Transverse colon (tissue), 4 donors: ENCODE results near the gene NKD2. TPM values are rescaled to one million over a fixed set of nuclear protein-coding genes. Genes with fewer than 3 reads are reported as not detected.

Experiments used
- DNase-seq: peaks from one replicate; pipeline ENCODE4 v3.0.0-alpha.2; 2019
- H3K27ac ChIP-seq, 4 donors: fragments of 200-600 bp; sonication (generic); 2 replicates each; pipeline ENCODE4 v1.5.1; 2016 to 2018; ENCODE audit warnings: inconsistent platforms in 4 of 4
- H3K27me3 ChIP-seq: fragments of 200-600 bp; sonication (generic); 2 replicates; pipeline ENCODE4 v1.5.1; 2017; ENCODE audit warnings: inconsistent platforms
- H3K36me3 ChIP-seq, 4 donors: fragments of 200-600 bp; sonication (generic); 2 replicates each; pipeline ENCODE4 v1.5.1; 2017 to 2019; ENCODE audit warnings: inconsistent platforms in 4 of 4
- H3K4me1 ChIP-seq, 4 donors: fragments of 200-600 bp; sonication (generic); 2 replicates each; pipeline ENCODE4 v1.5.1; 2017 to 2020; ENCODE audit warnings: inconsistent platforms in 4 of 4
- H3K4me3 ChIP-seq, 4 donors: fragments of 200-600 bp; sonication (generic); 1 replicate in 1 of 4; 2 replicates in 3 of 4; pipeline versions ENCODE4 v1.5.1 to v1.6.1; 2017 to 2019; ENCODE audit warnings: inconsistent platforms in 4 of 4
- H3K9me3 ChIP-seq, 2 donors: fragments of 200-600 bp; sonication (generic); 2 replicates each; pipeline ENCODE4 v1.5.1; 2017 to 2019; ENCODE audit warnings: inconsistent platforms in 2 of 2
- EP300 ChIP-seq: sonication (generic); formaldehyde crosslinking; IDR thresholded peaks from one replicate; pipeline ENCODE4 v1.6.1; 2017; ENCODE audit warnings: antibody characterized with exemption, low read depth
- POLR2A ChIP-seq: fragments of 450-650 bp; IDR thresholded peaks from one replicate; pipeline ENCODE4 v1.6.1; 2016; ENCODE audit warnings: antibody characterized with exemption, mild to moderate bottlenecking, moderate library complexity
- POLR2AphosphoS5 ChIP-seq, 3 donors: sonication (generic); formaldehyde crosslinking; IDR thresholded peaks; one replicate each; pipeline ENCODE4 v1.6.1; 2016; ENCODE audit warnings: antibody characterized with exemption in 3 of 3
- WGBS, 2 donors: methylation state at CpG; one replicate each; pipeline ENCODE4 v1.1.5; 2018; ENCODE audit warnings: low coverage in 1 of 2; 5-methylcytosine and 5-hydroxymethylcytosine counted together
- in situ Hi-C, 4 donors: fragments of 200-750 bp; cut with MboI; loops; one replicate each; pipeline versions ENCODE4 v1.15.0 to v1.15.1; 2017; ENCODE audit warnings: low sequenced_read_pairs in 3 of 4, low pct_ligation_motif_present in 1 of 4, low pct_unique_long_range_greater_than_20kb in 1 of 4
- intact Hi-C: fragments of 100-400 bp; cut with DNase I; formaldehyde crosslinking; loops from one replicate; pipeline ENCODE4 v1.15.1; 2023; ENCODE audit warnings: low total_unique reads
- total RNA-seq, 4 donors: library from RNA; depleted of rRNA; stranded (reverse); fragments of >200 nt; gene quantifications; one replicate each; pipeline ENCODE4 v1.1.0, GENCODE V29; 2016
- TF ChIP-seq, protein P1 (sequence below), 5 experiments: fragments of 200-600 bp in 3 of 5; fragments of 450-650 bp in 2 of 5; sonication (generic) in 3 of 5; IDR thresholded peaks; 1 replicate in 2 of 5; 2 replicates in 3 of 5; pipeline ENCODE4 v1.5.1; 2016 to 2017; ENCODE audit warnings: antibody characterized with exemption in 5 of 5, inconsistent platforms in 3 of 5, mild to moderate bottlenecking in 2 of 5, moderate library complexity in 1 of 5

NKD2 gene
- total RNA-seq, 4 donors from 2014 or later: 0.41 to 0.80 TPM; not detected in 2

- no peak for TF ChIP-seq POLR2AphosphoS5 (IDR thresholded peaks at IDR 0.05)
- no peak for TF ChIP-seq EP300
- no peak for TF ChIP-seq POLR2A
- TF ChIP-seq, protein P1, sequence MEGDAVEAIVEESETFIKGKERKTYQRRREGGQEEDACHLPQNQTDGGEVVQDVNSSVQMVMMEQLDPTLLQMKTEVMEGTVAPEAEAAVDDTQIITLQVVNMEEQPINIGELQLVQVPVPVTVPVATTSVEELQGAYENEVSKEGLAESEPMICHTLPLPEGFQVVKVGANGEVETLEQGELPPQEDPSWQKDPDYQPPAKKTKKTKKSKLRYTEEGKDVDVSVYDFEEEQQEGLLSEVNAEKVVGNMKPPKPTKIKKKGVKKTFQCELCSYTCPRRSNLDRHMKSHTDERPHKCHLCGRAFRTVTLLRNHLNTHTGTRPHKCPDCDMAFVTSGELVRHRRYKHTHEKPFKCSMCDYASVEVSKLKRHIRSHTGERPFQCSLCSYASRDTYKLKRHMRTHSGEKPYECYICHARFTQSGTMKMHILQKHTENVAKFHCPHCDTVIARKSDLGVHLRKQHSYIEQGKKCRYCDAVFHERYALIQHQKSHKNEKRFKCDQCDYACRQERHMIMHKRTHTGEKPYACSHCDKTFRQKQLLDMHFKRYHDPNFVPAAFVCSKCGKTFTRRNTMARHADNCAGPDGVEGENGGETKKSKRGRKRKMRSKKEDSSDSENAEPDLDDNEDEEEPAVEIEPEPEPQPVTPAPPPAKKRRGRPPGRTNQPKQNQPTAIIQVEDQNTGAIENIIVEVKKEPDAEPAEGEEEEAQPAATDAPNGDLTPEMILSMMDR (IDR thresholded peaks at IDR 0.05): no peak
- H3K27ac ChIP-seq: no peak overlapping the region
- in situ Hi-C loops: no loop called here
Observed at GRCh38 chr5:1031306-1031959, 22.8 kb downstream of the NKD2 start.

DNA sequence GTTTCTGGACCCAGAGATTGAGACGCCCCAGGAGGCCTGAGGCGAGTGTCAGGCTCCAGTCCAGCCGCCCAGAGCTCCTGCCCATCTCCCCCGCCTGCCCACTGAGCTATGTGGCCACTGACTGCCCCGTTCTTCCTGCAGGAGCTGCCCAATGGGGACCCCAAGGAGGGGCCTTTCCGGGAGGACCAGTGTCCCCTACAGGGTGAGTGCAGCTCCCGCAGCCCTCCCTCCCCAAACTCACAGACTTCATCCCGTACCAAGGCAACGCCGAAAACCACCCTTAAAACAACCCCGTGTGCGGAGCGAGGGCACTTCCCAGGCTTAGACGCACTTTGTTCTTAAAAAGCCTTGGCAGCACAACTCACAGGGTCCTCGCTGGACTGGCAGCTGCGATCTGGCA is 23.4 kb downstream of the NKD2 start:
- TF ChIP-seq POLR2AphosphoS5 (IDR thresholded peaks at IDR 0.05) (no peak), EP300 (no peak), POLR2A (no peak)
- TF ChIP-seq, protein P1 (IDR thresholded peaks at IDR 0.05): no peak

More at GRCh38 chr5:1031306-1031959, 22.8 kb downstream of the NKD2 start:
- DNase-seq: no peak
- whole genome bisulfite sequencing, 2 donors: 92% methylated on average over 16 of the region's 19 CpGs; no CpG with 5 or more reads in 1 of the 2 donors
- no peaks in the 10 kb centered on the region for H3K9me3 ChIP-seq
- no peaks in the 10 kb centered on the region for H3K4me1 ChIP-seq
- H3K27me3 ChIP-seq: no peaks in the 10 kb centered on the region
- H3K4me3 ChIP-seq: no peak overlapping the region
- intact Hi-C loops: no loop called here
- no peaks in the 10 kb centered on the region for H3K36me3 ChIP-seq

GRCh38 chr5:1032551-1033027 is 24.0 kb downstream of the NKD2 start:
- no peak overlapping the region for H3K4me3 ChIP-seq
- H3K9me3 ChIP-seq: no peaks in the 10 kb centered on the region
- no peaks in the 10 kb centered on the region for H3K36me3 ChIP-seq
- no peaks in the 10 kb centered on the region for H3K4me1 ChIP-seq
- DNase-seq: no peak
- WGBS, 2 donors: 93% methylated on average over 11 of the region's 14 CpGs; no CpG with 5 or more reads in 1 of the 2 donors
- no peak overlapping the region for H3K27ac ChIP-seq
- H3K27me3 ChIP-seq: no peaks in the 10 kb centered on the region
- in situ Hi-C loops (no loop called here), intact Hi-C loops (no loop called here)
- no peak for TF ChIP-seq EP300
- TF ChIP-seq, protein P1 (IDR thresholded peaks at IDR 0.05): no peak
- TF ChIP-seq POLR2A: no peak
- no peak for TF ChIP-seq POLR2AphosphoS5 (IDR thresholded peaks at IDR 0.05)

More for the DNA sequence above, 23.4 kb downstream of the NKD2 start:
- Histone ChIP-seq H3K4me3 (no peak overlapping the region), H3K27ac (no peak overlapping the region), H3K9me3 (no peaks in the 10 kb centered on the region), H3K36me3 (no peaks in the 10 kb centered on the region), H3K4me1 (no peaks in the 10 kb centered on the region), H3K27me3 (no peaks in the 10 kb centered on the region)
- in situ Hi-C loops (no loop called here), intact Hi-C loops (no loop called here)
- no peak for DNase-seq
- WGBS, 2 donors: 85% methylated on average over 16 of the region's 16 CpGs; no CpG with 5 or more reads in 1 of the 2 donors

DNA sequence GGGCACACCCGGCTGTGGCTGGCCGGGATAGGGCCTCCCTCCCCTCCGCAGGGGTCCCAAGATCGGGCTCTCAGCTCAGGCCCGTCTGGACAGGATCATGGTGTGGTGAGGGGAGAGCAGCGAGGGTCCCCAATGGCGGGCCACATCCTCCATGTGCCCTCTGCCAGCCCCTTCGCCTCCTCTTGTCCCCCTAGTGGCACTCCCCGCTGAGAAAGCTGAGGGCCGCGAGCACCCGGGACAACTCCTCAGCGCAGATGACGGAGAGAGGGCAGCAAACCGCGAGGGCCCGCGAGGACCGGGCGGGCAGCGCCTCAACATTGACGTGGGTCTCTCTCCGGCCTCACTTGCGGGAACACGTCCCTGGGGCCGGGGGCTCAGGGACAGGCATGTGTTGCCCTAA is 24.6 kb downstream of the NKD2 start:
- Histone ChIP-seq H3K4me3 (no peak overlapping the region), H3K27me3 (no peaks in the 10 kb centered on the region), H3K27ac (no peak overlapping the region), H3K36me3 (no peaks in the 10 kb centered on the region), H3K9me3 (no peaks in the 10 kb centered on the region), H3K4me1 (no peaks in the 10 kb centered on the region)
- intact Hi-C loops: no loop called here
- WGBS, 2 donors: 87% methylated on average over 22 of the region's 26 CpGs; no CpG with 5 or more reads in 1 of the 2 donors
- in situ Hi-C loops: no loop called here
- no peak for TF ChIP-seq EP300
- no peak for TF ChIP-seq POLR2AphosphoS5 (IDR thresholded peaks at IDR 0.05)
- no peak for DNase-seq
